Measurements from ENCODE around the gene ZNF558.

ZNF558 gene

DNA sequence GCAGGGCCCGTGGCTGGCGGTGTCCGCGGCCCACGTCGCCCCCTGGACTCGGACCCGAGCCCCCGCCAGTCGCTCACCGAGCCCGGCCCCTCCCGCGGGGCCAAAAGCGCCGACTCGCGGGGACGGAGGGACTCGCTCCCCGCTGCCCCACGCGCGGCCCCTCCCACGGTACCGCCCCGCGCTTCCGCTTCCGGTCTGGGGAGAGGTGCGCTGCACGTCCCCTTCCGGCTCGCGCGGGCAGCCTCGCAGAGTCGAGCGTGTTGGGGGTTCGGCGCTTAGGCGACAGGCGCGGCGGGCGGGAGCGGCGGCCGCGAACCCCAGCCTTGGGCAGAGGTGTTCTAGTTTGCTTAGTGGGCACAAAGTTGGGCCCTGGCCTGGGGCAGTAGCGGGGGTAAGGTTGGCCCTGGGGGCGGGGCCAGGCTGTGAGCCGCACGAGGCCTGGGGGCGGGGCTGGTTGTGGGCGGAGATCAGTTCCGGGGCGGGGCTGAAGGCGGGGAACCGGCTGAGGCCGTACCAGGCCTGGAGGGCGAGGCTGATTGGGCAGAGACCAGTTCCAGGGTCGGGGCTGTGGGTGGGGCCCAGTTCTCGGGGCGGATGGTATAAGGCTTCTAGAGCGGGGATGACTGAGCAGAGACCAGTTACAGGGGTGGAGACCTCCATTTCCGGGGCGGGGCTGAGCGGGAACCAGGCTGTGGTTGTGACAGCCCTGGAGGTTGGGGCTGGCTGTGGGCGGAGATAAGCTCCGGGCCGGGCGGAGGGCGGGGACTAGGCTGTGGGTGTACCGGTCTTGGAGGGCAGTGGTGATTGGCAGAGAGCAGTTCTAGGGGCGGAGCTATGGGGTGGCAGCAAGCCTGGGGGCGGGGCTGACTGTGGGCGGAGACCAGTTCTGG, at the start of gene ZNF558, which contains the start of gene MBD3L1:
ZNF558 (minus strand) TSS at position 173 of the 890 bp plus-strand sequence. CDS start 9,645 bp downstream, outside the sequence.
MBD3L1 (plus strand) TSS at position 246 of the 890 bp plus-strand sequence. CDS start 10,302 bp downstream, outside the sequence.
- DNase-seq: peak; percentile 99

DNA sequence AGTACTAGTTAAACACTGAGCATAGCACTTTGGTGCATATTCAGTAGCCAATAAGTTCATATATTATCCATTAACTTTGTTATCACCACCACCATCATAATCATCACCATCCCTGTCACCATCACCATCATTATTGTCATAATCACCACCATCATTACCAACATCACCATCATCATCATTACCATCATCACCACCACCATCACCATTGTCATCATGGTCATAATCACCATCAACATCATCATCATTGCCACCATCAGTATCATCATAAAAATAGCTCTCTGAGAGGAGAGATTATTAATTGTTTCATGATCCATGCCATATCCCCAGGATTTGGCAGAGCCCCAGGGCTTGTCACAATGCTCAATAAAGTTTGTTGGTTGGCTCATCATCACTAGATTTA, 49.4 kb upstream of the ZNF558 start:
- no peak for DNase-seq

DNA sequence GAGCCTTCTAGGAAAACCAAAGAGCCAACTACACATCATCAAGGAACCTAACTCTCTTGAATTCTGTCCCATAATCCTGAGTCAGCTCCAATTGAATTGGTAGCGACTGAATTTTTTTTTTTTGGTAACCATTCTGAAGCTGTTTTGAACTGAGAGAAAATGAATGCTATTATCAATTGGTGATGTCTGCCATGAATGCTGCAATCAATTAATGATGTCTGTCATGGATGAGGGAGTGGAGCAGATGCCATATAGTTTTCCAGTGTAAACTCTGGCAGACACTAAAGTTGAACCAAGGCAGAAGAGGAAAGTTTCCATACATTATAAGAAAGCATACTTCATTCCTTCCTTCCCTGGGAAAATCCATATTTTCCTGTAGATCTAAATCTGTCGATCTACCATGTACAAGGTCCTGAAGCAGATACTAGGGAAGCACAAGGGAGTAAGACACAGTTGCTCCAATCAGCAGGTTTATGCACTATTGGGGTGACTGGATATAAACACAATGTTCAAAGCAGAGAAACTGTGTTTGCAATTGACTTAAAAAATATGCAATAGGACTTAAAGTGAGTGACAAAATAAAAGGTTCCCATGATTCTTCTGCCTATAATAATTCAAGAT, 48.9 kb upstream of the ZNF558 start:
- no peak for DNase-seq

DNA sequence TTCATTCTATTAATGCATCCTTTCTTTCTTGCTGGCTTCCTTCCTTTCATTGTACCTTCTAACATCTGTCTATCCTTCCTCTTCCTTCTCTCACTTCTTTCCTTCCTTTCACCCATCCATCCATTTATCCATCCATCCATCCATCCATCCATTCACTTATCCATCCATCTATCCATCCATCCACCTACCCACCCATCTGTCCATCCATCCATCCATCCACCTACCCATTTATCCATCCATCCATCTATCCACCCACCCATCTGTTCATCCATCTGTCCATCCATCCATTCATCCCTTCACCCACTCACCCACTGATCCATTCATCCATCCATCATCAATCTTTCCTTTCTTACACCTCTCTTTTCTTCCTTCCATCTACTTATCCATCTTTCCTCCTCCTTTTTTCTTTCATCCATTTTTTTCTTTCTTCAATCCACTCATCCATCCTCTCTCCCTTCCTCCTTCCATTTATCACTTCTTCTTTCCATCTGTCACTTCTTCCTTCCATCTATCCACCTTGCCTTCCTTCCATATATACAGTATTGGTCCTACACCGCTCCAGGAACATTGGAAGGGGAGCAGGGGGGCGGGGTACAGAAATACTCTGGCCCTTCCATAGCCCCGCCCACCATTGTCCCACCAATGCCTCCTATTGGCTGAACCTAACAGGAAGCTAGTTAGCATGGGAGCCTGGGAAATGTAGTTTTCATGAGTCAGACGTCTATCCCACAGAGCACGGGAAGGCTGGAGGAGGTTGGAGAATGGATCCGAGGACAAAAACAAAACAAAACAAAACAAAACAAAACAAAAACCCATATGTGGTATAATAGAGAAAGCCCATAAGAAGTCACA, 46.0 kb upstream of the ZNF558 start:
- DNase-seq: peak; percentile 7

DNA sequence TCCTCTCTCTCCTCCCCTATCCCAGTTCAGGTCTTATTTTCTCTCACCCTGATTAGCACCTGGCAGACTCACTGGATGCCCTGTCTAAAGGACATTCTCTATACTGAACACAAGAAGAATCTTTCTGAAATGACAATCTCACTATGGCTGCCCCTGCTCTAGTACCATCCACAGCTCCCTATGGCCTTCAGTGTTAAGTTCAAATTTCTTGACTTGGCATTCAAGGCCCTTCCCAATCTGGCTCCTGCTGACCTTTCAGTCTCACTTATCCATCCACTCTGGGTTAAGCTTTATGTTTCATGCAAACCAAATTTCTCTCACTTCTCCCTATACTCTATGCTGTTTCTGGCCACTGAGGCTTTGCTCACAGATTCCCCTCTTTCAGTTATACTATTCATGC, 34.2 kb upstream of the ZNF558 start:
- no peak for DNase-seq

DNA sequence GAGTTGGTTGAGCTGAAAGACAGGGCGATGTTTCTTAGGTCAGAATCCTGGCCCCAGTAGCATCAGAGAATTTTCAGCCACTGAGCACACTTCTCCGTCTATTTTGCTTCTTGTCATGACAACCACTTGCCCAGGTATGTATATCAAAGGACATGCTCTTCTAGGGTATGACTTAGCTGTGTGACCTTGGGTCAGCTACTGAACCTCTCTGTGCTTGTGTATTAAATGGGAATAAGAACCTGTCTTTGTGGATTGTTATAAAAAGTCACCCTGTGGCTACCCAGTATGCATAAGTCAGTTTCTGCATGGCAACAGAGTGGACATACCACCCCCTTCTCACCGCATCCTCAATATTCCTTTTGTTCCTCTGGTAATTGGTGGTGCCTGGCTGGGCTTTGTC, 26.2 kb upstream of the ZNF558 start:
- DNase-seq: no peak

- DNase-seq: no peak
Measured at GRCh38 chr19:8850488-8850887, 18.4 kb upstream of the ZNF558 start.

DNA sequence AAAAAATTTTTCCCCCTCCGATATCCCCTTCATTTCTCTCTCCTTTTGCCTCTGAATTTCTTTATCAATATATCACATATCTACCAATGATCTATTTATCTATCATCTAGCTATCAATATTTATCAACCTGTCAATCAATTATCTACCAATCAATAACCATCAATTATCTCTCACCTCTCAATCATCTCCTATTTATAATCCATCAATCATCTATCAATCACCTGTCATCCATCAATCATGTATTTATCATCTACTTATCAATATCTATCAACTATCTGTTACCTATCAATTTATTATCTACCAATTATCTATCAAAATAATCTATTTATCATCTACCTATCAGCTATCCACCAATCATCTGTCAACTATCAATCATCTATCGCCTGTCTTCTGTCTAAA, 17.1 kb upstream of the ZNF558 start:
- no peak for DNase-seq

GRCh38 chr19:8846819-8847218, 14.7 kb upstream of the ZNF558 start:
- DNase-seq: no peak

DNA sequence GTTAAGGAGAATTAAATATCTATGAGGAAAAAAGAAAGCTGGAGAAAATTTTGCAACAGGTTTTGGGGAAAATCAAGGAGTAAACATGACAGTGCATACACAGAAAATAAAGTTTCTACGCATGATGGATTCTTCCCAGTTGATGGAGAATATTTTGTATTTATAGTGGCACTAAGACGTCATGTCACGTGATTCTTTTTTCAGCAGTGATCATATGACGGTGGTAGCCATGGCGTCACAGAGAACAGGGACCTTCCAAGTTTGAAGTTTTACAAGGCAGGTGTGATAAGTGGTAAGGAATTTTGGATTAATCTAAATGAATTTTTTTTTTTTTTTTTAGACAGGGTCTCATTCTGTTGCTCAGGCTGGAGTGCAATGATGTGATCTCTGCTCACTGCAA, 8.6 kb upstream of the ZNF558 start:
- DNase-seq: no peak

- no peak for DNase-seq
Measured at GRCh38 chr19:8835877-8836276, 3.8 kb upstream of the ZNF558 start.

DNA sequence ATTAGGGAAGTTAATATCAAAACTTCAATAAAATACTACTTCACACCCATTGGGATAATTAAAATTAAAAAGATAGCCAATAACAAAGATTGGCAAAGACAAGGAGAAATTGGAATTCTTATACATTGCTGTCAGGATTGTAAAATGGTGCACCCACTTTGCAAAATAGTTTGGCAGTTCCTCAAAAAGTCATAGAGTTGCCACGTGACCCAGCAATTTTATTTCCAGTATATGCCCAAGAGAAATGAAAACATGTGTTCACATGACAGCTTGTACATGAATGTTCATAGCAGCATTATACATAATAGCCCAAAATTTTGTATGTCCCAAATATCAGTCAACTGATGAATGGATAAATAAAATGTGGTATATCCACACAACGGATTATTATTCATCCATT, 3.3 kb upstream of the ZNF558 start:
- DNase-seq: no peak

DNA sequence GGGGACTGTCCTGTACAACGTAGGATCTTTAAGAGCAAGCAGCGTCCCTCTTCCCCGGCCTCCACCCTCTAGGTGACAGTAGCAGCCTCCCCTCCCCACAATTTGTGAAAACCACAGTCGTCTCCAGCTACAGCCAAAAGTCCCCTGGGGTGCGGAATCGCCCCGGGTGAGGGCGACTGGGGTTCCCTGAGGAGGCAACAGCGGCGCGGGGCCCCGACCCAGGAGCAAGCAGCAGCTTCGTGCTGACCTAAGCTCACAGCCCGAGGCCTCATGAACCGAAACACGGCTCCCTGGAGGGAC, 322 bp downstream of the ZNF558 start:
- no peak for DNase-seq

DNA sequence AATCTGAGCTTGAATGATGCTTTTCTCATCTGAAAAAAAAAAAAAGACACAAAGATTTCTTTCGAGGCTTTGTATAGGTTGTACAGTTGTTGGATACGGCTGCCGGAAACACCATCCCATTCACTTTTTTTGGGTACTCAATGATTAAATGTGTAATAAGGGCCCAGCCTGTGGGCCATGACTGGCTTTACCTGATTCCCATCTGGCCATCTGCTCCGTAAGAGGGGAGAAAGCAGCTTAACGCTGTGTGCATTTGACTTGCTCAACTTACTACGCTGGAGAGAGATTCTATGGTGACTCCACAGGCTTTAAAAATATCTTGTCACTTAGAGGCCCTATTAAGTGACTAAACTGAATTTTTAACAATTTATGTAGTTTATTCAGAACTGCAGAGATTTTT, 731 bp downstream of the ZNF558 start:
- no peak for DNase-seq

DNA sequence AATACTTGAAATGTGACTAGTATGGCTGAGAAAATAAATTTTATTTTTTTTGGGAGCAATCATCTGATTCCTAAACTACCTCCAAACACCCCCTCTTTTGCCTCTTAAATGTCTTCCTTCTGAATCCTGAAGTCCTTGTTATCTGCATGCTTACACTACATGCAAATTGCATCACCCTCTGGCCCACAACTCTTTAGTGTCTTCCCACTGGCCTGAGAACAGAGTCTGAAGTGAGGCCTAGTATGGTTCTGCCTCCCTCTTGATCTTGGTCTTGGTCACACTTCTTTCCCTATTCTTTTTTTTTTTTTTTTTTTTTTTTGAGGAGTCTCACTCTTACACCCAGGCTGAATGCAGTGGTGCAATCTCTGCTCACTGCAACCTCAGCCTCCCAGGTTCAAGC, 4.8 kb downstream of the ZNF558 start:
- DNase-seq: no peak

- DNase-seq: no peak
Measured at GRCh38 chr19:8826371-8826770, 5.7 kb downstream of the ZNF558 start.

DNA sequence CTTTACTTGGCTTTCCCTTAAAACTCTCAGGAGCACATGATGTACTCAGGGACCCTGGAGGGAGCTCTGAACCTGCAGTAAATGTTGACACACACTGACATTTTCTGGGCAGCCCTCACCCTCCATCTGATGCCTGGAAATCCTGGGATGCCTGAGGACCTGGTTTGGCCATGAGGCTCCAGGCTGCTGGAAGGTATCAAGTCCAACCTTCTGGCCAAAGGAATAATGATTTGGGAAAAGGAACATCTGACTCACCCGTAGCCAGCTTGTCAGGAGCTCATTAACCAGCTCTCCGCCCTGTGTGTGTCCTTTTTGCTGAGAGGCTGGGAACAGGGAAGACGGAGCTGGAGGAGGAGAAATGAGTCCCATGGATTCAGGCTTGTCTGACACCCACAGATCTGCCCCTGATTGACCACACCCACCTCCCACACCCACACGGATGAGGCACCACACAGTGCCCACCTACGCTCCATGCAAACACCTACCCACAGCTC, 10.3 kb downstream of the ZNF558 start:
- DNase-seq: no peak

DNA sequence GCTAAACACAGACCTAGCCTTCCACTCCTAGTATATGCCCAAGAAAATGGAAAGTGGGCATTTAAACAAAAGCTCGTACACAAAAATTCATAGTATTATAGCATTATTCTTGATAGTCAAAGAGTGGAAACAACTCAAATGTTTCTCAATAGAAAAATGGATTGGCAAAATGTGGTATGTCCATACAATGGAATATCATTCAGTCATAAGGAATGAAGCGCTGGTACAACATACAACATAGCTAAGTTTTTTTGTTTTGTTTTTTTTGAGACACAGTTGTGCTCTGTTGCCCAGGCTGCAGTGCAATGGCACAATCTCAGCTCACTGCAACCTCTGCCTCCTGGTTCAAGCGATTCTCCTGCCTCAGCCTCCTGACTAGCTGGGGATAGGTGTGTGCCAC, 11.9 kb downstream of the ZNF558 start:
- no peak for DNase-seq

DNA sequence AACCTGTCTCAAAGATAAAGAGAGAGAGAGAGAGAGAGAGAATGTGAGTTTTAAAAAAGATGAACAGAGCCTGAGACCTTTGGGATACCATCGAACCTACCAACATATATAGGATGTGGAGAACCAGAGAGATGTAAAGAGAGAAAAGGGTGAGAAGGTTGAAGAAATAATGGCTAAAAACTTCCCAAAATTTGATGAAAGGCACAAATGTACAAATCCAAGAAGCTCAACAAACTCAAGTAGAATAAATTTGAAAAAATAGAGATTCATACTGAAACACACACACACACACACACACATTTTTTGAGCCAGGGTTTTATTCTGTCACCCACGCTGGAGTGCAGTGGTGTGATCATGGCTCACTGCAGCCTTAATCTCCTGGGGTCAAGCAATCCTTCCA, 16.3 kb downstream of the ZNF558 start:
- DNase-seq: no peak

DNA sequence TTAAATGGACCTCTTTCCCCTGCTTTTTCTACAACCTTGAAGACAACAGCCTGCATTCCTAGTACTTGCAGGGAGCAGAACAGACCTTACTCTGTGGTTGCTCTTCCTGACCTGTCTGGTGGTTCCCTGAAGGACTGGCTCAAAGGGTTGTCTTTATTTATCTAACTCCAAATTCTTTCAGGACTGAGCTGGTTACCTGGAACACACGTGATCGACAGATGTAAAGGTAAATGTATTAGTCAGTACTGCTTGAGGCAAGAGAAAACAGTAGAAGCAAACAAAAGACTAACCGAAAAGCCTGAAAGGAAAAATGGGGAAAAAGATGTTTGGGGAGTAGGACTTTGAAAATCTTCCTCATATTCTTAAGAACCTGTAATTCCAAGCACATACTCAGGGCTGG, 17.9 kb downstream of the ZNF558 start:
- no peak for DNase-seq

- no peak for DNase-seq
Measured at GRCh38 chr19:8811315-8812172, 20.6 kb downstream of the ZNF558 start.

DNA sequence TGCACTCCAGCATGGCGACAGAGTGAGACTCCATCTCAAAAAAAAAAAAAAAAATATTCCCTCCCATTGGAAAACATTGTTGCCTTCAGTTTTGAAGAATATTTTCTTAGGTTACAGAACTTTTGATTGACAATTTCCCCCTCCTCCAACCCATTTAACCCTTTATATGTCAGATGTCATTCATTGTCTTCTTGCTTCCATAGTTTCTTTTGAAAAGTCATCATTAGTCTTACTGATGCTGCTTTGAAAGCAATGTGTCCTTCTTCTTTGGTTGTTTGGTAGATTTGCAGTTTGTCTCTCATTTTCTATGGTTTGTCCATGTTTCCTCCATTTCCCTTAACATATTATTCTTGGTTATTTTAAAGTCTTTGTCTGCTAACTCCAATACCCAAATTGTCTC, 25.4 kb downstream of the ZNF558 start:
- DNase-seq: no peak
